NOMO-1 treated with dmso at 0.1 percent for 144 hours (cell line): Measurements from ENCODE around the gene AK2.
A peak's percentile ranks its signal among the peaks of the same experiment; 100 is the strongest.
"Not testable (repeated sequence)": the region's sequence is repeated elsewhere in the genome, so short reads cannot be mapped to it uniquely, and the experiment has no call there.

ENCODE experiments used
- DNase-seq: peaks from one replicate; lab custom pipeline; 2025; ENCODE audit not compliant: unreplicated experiment; lab: John Stamatoyannopoulos, UW

The AK2 gene

DNA sequence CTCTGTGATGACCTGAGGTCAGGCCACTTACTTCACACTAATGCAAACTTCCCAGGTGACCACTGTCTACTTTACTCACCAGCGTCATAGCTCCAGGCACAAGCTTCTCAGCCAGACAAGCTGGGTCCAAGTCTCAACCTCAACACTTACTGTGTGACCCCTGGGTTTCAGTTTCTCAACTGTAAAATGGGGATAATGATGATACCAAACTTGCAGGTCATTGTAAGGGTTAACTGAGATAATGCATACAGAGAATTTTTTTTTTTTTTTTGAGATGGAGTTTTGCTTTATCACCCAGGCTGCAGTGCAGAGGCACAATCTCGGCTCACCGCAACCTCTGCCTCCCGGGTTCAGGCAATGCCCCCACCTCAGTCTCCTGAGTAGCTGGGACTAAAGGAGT lies 34.7 kb downstream of the AK2 start:
- no peak for DNase-seq

DNA sequence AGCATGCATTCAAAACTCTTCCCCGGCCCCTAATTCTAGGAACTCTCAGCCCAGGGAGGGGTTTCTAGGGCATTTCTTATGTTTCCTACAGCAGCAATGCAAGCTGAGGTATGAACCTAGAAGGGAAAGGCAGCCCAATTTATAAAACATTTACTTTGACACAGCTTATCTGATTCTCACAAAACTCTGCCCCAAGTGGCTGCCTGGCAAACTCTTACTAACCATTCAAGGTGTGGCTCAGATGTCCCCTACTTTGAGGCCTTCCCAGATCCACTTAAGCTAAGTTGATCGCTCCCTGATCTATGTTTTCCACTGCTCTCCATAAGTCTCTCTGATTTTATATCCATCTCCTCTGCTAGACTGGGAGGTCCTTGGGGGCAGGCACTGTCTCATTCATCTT lies 35.4 kb downstream of the AK2 start:
- no peak for DNase-seq

DNA sequence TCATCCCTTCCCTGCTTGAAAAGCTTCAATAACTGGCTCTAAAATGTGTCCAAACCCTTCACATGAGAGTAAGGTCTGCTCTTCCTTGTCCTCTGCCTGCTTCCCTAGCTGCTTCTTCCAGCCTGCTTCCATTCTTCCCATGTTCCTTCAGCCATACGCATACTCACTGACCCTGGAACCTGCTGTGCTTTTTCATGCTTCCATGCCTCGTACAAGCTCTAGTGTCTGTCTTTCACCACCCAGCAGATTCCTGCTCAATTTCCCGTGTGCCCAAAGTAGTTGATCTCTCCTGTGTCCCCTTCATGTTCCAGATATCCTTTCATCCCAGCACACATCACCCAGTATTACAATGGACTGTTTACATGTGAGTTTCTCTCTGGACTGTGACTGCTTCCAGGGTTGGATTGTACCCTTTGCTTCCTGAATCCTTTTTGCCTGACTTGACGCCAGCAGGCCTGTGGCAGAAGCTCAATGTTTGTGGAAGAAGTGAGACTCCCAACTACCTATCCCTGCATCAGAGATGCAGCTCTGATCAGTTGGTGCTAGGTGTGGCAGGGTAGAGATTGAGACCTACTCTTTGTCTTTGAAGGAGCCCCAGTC lies 36.2 kb downstream of the AK2 start:
- no peak for DNase-seq

DNA sequence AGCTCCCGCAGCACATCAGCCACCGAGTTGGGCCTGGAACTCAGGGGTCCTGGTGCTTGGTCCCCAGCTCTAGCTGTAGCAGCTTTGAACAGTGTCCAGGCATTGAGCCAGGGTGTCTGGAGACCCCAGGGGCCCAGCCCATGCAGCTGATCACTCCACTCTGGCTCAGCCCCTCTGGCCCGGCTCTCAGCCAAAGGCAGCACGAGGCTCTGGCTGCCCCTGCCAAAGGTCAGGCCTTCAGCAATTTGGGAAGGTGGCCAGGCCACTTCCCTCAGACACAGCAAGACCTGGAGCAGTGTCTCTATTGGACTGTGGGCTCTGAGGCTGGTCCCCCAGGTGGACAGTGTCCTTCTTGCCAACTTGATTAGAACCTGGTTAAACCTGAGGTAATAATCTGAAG lies 37.7 kb downstream of the AK2 start:
- DNase-seq, result no peak

DNA sequence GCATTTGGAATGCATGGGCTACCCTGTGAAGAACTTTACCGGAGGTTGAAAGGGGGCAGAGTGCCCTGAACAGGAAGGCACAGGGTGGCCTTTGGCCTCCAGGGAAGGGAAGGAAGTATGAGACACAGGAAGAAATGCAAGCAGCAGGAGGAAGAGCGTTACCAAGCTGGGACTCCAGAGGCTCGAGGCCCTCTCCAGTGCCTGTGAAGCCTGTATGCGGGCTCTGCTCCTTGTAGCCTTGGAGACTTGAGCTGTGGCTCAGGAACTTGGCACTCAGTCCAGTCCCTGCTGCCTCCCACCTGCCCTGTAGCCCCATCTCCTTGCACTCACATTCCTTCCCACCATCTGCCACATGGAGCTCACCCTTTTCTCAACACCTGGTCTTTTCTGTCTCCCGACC lies 38.6 kb downstream of the AK2 start:
- DNase-seq, result peak; percentile 40

DNA sequence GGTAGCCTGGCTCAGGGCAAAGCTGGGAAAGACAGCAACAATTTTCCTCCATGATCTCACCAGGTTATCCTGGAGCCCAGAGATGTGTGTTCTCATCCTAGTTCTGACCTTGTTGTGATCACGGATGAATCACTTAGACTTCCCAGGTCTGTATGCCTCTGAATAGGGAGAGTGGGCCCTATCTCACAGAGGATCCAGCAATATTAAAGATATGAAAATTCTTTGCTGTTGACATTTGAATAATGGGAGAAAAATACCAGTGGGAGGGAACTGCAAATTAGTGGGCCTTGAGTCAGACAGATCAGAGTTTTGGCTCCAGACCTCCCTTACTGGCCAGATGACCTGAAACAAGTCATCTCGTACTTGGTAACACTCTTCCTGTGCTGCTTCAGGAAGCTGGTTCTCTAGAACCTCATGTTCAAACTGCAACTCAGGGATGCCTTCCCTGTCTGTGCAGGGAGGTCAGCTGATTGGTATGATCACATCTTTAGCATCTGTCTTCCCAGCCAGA lies 39.2 kb downstream of the AK2 start:
- no peak for DNase-seq

DNA sequence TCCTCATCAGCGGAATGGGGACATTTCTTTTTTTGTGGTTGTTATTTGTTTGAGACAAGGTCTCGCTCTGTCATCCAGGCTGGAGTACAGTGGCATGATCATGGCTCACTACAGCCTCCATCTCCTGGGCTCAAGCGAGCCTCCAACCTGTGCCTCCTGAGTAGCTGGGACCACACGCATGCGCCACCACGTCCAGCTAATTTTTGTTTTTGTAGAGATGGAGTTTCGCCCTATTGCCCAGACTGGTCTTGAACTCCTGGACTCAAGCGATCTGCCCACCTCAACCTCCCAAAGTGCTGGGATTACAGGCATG lies 43.4 kb downstream of the AK2 start:
- DNase-seq, result not testable (repeated sequence)

DNA sequence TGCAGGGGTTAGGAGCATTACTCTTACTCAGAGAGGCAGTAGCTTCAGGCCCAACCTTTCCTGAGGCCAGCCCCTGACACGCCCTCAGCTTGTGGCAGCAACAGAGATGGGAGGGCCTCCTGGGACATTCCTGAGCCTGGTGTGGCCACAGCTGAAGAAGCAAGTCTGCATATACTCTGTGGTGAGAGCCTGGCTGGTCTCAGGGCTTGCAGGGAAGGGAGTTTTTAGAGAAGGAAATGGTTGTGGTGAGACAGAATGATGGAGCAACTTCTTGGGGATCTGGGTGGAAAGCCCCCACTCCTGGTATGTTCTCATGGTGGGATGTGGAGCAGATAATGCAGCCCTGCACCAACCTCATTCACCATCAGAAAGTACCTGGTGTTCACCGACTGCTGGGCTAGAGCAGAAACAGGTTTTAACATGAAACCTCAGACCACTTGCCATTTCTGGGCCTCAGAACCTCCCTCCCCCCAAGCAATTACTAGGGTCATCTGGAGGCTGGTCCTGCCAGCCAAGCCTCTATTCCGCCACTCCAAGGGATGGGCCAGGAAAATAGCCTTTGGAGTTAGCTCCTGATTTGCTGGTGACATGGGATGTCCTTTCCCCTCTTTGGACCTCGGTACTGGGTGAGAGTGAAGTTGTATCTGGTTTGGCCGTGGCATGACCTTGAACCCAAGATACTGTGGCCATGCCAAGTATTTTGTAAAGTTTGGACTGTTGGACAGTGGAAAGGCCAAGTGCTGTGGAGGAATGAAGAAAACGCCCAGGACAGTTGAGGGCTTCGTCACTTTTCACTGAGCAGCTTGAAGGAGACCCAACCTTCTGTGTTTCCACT lies 44.0 kb downstream of the AK2 start:
- peak; percentile 91 for DNase-seq

DNA sequence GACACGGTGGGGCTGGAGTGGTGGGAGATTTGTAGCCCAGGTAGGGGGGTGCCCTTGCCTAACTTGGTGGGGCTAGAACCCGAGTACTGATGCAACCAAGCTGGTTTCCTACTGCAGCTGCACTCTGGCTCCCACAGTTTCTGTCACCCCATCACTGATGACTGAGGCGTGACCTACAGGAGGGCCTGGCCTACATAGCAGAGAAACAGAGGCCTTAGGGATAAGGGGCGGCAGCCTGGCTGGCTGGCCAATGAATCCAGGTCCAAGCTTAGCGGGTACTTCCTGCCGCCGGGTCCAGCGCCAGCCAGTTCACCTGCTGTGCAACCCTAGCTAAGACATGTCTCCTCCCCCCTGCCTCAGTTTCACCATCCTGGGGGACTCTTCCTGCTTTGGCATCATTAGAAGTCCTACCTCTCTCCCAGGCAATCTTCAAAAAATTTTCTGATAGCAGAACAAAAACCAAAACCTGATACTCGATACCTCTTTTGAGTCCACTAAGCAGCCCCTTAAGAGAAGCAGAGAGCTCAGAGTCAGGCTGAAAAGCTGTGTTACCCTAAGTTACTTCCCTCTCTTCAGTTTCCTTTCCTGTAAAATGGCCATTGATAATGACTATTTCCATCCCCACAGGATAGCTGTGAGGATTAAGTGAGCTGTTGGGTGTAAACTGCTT lies 44.7 kb downstream of the AK2 start:
- no peak for DNase-seq

DNA sequence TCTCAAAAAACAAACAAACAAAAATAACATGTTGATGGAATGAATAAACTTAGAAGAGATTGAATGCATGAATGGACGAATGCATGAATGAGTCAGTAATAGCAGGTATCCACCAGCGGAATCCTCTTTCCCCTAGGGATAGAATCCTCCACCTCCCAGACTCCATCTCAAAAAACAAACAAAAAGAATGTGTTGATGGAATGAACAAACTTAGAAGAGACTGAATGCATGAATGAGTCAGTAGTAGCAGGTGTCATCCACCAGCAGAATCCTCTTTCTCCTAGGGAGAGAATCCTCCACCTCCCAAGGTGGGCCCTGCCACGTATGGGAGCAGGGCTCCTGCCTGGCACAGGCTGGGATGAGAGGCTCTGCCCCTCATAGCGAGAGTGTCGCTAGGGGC lies 45.3 kb downstream of the AK2 start:
- DNase-seq, result no peak

DNA sequence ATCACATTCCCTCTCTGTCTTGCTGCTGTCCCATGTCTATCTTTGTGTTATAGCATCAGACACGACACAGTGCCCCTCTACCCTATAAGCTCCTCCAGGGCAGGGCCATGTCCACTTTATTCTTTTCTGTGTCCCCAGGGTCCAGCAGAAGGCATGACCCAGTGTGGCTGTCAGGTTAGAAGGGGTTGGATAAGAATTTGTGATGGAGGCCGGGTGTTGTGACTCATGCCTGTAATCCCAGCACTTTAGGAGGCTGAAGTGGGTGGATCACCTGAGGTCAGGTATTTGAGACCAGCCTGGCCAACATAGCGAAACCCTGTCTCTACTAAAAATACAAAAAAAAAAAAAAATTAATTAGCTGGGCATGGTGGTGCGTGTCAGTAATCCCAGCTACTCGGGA lies 45.8 kb downstream of the AK2 start:
- no peak for DNase-seq

DNA sequence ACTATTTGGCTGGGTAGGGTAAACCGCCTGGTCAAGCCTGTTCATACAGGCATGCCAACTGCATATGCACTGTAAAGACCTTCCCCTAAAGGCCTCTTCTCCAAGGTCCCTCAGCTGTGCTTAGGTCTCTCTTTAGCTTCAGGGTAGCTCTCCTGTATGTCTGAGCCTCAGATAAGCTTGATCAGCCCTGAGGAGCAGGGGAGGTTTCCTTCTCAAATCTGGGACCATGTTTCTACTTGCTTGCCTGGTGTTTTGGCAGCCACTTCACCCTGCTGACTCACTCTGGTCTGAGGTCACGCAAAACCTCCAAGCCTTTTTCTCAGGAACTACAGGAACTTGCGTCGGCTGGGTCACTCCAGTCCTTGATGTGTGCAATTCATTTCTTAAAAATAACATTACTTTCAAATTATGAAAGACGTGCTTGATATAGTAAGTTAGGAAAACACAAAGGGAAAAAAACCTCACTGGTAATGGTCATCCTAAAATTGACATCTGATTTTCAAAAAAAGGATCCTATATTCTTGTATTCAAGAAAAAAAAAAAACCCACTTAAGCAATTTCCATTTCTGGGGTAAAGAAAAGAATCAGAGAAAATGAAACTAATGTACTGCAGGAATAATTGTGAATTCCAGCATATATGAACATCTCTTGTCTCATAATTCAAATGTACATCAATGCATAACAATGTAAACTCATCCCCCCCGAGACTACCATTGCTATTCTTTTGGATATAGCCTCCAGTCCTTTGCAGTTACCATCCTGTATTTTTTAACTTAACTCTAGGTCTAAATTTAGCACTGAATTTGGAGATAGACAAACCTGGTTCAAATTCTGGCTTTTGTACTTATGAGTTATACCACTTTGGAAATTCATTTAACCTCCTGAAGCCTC lies 47.3 kb downstream of the AK2 start:
- DNase-seq, result peak; percentile 77

DNA sequence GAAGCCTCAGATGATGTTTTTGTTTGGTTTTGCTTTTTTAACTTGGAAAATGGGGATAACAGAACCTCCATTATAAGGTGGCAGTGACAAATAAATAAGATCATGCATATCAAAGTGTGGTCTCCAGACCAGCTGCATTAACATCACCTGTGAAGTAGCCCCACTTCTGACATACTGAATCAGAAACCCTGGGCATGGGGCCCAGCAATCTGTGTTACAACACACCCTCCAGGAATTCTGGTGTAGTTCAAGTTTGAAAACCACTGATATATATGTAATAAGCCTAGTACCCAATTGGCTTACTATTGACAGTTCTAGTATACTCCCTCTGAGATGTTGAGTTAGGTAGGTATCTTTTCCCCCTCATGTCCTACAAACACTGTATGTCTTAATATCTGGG lies 48.0 kb downstream of the AK2 start:
- DNase-seq, result no peak

DNA sequence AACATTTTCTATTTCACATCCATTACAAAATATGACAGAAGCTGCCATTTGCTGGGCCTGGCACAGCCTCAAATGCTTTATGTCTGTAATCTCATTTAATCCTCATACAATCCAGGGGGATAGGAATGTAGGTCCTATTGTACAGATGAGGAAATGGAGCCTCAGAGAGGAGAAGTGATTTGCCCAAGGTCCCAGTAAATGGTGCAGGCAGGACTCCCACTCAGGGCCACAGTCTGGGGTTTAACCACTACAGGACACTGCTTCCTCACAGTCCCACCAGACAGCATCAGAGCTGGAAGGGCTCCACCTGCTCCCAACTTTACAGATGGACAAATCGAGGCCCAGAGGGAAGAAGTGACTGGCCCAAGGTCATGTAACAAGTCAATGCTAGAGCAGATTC lies 51.5 kb downstream of the AK2 start:
- no peak for DNase-seq

DNA sequence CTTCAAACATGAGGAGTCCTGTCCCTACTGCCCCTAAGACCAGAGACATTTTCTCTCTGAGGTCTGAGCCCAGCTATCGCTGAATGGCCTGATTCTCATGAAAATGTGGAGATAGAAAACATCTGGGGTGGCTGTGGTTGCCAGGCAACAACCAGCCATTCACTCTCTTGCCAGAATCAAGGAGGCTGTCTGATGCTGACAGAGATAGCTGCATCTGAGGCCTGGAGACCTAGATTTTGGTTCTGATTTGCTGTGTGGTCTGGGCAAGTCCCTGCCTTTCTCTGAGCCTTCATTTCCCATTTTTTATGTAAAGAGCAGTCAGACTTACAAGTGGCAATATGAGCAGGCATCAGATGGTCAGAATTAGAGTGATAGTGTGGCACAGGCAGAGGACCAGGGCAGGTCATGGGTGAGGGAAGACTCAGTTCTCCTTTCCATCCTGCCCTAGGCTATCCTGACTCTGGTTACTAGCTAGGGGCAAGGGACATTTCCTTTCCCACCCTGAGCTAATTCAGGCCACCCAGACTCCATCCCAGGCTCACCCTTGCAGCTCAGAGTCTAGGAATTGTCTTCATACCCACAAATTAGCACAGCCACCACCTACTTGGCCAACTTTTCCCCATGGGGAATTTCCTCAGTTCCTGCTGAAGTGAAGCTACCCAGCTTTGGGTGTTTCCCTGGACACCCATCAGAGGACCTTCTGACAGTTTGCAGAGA lies 52.1 kb downstream of the AK2 start:
- no peak for DNase-seq

DNA sequence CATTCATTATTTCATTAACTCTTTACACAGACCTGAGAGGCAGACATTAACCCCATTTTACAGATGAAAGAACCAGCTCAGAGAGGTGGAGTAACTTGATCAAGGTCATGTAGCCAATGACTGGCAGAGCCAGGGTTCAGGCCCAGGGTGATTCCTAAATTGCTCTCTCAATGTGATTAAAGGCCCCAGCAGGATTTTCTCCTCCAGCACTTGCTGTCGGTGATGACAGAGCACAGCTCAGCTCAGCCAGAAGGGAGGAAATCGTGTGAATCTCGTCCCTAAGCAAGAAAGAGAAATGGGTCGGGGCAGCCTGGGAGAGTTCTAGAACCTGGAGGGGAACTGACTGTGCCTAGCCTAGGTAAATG lies 52.6 kb downstream of the AK2 start:
- DNase-seq, result no peak

DNA sequence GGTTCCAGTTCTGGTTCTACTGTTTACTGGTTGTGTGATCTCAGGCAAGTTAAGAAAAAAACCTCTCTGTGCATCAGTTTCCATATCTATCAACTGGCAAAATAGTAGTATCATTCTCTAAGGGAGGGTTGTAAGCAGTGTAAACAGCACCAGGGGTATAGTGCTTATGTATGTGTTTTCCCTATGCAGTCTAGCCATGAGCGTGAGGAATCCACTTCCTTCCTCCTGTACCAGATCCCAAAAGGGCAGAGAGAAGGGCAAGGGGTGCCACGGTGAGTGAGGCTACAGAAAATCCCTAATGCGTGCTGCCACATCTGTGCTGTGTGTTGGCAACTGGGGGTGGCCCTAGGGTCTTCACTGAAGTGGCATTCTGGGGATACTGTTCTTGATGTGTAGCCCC lies 53.7 kb downstream of the AK2 start:
- no peak for DNase-seq

DNA sequence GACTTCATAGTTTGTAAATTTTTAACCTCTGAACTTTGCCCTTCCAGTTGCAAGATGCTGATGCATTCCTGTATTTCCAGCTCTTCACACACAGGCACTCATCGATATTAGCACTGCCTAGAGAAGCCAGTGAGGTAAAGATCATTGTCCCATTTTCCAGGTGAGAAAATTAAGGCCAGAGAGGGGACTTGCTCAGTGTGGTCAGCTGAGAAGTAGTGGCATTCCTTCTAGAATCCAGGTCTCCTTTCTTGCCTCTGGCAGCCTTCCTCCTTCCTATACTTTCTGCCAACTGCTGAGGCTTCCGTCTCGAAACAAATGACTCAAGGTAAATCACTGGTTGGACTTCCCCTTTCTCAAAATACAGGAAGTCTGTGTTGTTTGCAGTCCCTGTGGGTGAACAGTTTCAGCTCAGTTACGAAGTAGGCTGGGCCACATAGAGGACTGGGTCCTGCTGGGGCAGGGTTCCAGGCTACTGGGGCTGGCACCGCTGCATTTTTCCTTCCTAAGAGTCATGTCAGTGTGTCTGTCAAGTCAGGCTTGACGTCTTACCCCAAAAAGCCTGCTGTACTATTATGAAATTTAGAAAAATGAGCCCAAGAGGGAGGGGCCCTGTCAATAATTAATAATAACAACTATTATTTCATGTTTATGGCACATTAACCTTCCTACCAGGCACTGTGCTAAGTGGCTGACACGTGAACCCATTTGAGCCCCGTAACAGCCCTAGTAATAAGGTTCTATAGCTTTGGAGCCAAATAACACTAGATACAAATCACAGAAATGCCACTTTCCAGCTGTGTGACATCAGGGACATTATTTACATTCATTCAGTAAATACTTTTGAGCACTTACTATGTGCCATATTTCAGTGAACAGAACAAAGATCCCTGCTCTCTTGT lies 55.4 kb downstream of the AK2 start:
- DNase-seq, result peak; percentile 55

DNA sequence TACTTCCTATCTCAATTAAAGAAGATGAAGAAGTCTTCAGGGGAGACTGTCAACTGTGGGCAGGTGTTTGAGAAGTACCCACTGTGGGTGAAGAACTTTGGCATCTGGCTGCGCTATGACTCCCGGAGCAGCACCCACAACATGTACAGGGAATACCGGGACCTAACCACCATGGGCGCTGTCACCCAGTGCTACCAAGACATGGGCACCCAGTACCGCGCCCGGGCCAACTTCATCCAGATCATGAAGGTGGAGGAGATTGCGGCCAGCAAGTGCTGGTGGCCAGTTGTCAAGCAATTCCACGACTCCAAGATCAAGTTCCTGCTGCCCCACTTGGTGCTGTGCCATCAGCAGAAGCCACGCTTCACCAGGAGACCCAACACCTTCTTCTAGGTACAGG lies 56.6 kb downstream of the AK2 start:
- DNase-seq, result no peak

DNA sequence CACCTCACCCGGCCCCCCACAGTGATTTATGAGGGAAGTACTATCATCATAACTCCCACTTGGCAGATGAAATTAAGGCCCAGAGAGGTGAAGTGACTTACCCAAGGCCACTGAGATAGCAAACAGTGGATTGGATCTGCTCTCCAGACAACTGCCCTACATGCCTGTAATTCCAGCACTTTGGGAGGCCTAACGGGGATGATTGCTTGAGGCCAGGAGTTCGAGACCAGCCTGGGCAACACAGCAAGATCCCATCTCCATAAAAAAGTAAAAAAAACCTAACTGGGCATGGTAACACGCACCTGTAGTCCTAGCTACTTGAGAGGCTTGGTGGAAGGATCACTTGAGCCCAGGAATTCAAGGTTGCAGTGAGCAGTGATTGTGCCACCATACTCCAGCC lies 57.8 kb downstream of the AK2 start:
- DNase-seq, result no peak
